ENCODE data around the gene OMA1.

DNA sequence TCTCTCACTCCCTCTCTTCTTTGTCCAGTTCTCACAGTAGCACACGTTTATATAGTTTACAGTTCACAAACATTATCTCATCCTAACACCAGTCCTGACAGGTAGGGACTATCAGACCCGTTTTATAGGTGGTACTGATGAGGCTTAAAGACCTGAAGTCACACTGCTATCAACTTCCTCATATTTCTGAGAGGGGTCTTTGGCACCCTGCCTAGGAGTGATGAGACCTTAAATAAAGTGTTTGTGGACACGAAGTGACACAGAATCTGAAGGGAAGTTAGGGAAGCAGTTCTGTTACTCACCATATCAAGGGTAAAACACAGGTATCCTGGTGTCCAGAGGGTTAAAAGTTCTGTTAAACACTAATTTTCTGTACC is 31.1 kb upstream of the OMA1 start:
- TF ChIP-seq ZNF274 (IDR thresholded peaks at IDR 0.05; ENCODE audit: low read depth, low read length) (no peak), YY1 (IDR thresholded peaks at IDR 0.05; ENCODE audit: insufficient read depth, insufficient read length) (no peak), SUZ12 (IDR thresholded peaks at IDR 0.05; ENCODE audit: extremely low read depth, insufficient read depth, insufficient read length) (no peak)
